ENCODE results near the gene COL23A1.

COL23A1 gene

GRCh38 chr5:178422400-178422775, 167.8 kb downstream of the COL23A1 start:
- no peak overlapping the region for H3K27ac ChIP-seq
- H3K4me3 ChIP-seq: no peak overlapping the region
- DNase-seq (ENCODE audit: low spot score): no peak
- TF ChIP-seq CTCF (IDR thresholded peaks at IDR 0.05): no peak

GRCh38 chr5:178421699-178422399, 168.3 kb downstream of the COL23A1 start:
- no peak overlapping the region for H3K4me3 ChIP-seq
- TF ChIP-seq CTCF (IDR thresholded peaks at IDR 0.05): no peak
- no peak overlapping the region for H3K27ac ChIP-seq
- DNase-seq (ENCODE audit: low spot score): no peak

GRCh38 chr5:178421128-178421527, 169.1 kb downstream of the COL23A1 start:
- DNase-seq (ENCODE audit: low spot score): no peak
- Histone ChIP-seq H3K4me3 (no peak overlapping the region), H3K27ac (no peak overlapping the region)
- TF ChIP-seq CTCF (IDR thresholded peaks at IDR 0.05): no peak

GRCh38 chr5:178420354-178420781, 169.8 kb downstream of the COL23A1 start:
- no peak for TF ChIP-seq CTCF (IDR thresholded peaks at IDR 0.05)
- Histone ChIP-seq H3K27ac (no peak overlapping the region), H3K4me3 (no peak overlapping the region)
- DNase-seq (ENCODE audit: low spot score): no peak

- Histone ChIP-seq H3K27ac (no peak overlapping the region), H3K4me3 (no peak overlapping the region)
- TF ChIP-seq CTCF (IDR thresholded peaks at IDR 0.05): no peak
- no peak for DNase-seq (ENCODE audit: low spot score)
These were observed 170.5 kb downstream of the COL23A1 start for GRCh38 chr5:178419651-178420050.

GRCh38 chr5:178419196-178419595, 171.0 kb downstream of the COL23A1 start:
- H3K4me3 ChIP-seq: no peak overlapping the region
- DNase-seq (ENCODE audit: low spot score): peak; percentile 47
- no peak for TF ChIP-seq CTCF (IDR thresholded peaks at IDR 0.05)
- no peak overlapping the region for H3K27ac ChIP-seq

- no peak overlapping the region for H3K27ac ChIP-seq
- TF ChIP-seq CTCF (IDR thresholded peaks at IDR 0.05): no peak
- no peak for DNase-seq (ENCODE audit: low spot score)
- no peak overlapping the region for H3K4me3 ChIP-seq
These were observed 171.7 kb downstream of the COL23A1 start for GRCh38 chr5:178418471-178419010.
